Stimulated activated CD8-positive, alpha-beta memory T cell treated with anti-CD3 and anti-CD28 coated beads, Interleukin-7, amount 100 ng/mL, for 48 hours (primary cell): ENCODE data around the gene STX8.

ENCODE experiments used
- DNase-seq, 2 donors: peaks; one replicate each; pipeline ENCODE4 v3.0.0-alpha.2; 2020; ENCODE audit warnings: low read depth in 1 of 2; ENCODE audit errors: extremely low read depth in 1 of 2

Gene STX8

GRCh38 chr17:9230861-9231260 is 344.8 kb downstream of the STX8 start:
- DNase-seq = no peak

DNA sequence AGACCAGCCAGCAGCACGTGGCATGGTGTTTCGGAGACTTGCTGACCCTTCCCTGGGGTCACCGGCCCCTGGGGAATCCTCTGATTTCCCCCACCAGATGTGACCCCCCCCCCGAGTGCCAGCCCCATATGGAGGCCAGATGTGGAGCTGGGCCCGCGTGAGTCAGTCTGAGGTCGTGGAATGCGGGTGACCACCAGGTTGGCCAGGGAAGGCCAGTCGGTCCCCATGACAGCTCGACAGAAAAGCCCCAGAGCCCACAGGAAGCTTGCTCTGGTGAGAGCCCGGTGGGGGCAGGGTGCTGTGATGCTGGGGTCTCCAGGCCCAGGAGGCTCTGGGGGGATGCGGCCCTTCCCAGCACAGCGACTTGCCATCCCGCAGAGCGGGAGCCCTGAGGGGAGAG is 345.3 kb downstream of the STX8 start:
- DNase-seq = no peak

DNA sequence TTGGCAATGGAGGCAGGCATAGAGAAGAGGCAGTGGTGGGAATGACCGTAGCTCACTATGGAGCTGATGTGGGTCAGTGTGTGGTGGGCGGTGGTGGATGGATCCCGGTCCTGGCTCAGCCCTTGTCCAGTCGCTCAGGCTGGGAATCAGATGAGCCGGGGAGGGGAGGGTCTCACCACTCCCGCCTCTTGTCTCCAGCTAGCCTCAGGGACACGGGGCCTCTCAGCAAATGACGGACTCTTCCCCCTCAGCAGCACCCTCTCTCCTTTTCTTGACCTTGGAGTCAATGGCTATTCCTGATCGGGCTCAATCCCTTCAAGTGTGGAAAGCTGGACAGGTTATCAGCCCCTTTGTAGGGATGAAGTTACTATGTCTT is 345.8 kb downstream of the STX8 start:
- no peak for DNase-seq

- DNase-seq = no peak
These were observed 346.3 kb downstream of the STX8 start for GRCh38 chr17:9229160-9229825.

DNA sequence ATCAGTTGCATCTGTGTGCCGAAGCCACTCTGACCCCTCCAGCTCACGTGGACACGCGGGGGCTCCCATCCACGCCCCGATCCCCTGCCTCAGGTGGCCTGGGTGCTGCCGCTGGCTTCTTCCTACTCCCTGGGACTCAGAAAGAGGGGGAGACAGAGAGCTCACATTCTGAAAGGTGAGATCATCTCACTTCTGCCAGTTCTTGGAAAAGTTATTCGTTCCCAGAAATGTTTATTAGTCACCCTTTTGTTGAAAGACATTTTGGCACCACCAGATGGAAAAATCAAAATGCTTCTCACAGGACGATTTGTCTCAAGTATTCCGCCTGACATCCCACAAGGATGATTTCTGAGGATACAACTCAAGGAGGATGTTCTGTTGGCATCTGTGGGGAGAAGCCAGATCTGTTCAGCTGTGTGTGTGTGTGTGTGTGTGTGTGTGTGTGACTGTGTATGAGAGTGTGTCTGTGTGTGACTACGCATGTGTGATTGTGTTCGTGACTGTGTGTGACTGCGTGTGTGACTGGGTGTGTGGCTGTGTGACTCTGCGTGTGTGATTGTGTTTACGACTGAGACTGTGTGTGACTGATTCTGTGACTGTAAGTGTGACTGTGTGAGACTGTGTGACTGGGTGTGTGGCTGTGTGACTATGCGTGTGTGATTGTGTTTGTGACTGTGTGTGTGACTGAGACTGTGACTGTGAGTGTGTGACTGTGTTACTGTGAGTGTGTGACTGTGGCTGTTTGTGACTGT is 347.0 kb downstream of the STX8 start:
- no peak for DNase-seq

- no peak for DNase-seq
These were observed 347.7 kb downstream of the STX8 start for GRCh38 chr17:9227819-9228407.

GRCh38 chr17:9226794-9227135 is 348.9 kb downstream of the STX8 start:
- DNase-seq = no peak

GRCh38 chr17:9226130-9226793 is 349.4 kb downstream of the STX8 start:
- DNase-seq = no peak

DNA sequence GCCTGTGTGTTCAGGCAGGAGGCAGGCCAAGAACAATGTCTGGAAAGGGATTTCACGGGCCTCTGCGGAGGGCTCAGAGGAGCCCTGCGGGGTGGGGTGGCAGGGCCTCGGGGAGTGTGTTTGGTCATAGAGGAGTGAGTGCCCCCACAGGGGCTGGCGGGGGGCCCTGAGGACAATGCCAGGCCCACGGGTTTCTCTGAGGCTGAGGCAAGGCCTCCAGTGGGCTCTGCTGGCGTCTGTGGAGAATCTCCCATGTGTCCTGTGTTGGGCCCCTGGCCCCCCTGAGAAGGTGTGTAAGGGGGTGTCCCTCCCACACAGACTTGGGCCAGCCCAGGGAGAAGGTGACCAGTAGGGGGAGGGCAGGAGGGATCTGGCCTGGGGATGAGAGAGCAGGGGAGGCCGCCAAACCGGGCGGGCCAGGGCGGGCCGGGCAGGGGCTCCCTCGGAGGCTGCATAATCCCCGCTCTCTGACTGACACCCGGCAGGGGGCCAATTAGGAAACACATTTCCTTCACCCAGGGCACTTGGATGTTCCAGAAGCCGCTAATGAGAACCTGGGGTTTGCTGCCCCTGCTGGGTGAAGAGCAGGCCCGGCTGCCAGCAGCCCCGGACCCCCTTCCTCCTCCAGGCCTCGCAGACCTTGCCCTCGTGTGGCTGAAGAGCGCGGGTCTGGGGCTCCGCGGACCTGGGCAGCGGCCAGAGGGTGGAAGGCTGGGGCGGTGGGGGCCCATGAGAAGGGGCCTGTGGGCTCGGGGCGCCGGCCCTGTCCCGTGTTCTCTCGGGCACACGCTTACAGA is 350.1 kb downstream of the STX8 start:
- no peak for DNase-seq

DNA sequence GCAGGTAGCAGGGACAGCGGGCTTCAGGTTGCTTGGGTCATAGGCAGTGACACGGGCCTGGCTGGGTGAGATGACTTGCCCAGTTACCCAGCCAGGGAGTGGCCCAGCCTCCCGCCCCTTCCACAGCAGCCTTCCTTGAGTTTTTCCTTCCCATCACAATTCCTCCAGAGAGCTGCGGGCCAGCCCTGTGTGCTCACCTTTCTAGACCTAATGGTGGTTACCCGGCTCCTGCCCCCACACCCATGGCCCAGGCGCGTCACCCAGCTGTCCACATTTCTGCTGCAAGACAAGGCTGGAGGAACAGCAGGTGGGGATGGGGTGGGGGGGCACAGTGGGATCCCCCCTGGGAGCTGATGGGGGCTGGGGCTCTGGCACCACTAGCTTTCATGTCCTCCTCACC is 351.1 kb downstream of the STX8 start:
- no peak for DNase-seq

DNA sequence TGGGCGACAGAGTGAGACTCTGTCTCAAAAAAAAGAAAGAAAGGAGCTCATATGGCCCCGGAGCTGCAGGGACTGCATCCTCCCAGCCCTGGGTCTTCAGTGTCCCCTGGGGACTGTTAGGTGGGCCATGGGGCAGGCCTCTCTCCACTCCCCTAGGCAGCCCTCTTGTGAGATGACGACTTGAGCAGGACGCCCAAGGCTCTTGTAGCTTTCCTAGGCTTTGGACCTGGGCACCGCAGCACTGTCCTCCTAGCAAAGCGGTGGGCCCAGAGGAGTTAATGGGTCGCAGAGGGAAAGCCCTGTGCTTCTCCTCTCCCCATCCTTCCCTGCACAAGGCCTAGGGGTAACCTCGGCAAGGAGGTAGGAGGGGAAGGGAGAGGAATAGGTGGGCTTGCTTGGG is 352.1 kb downstream of the STX8 start:
- DNase-seq = no peak

DNA sequence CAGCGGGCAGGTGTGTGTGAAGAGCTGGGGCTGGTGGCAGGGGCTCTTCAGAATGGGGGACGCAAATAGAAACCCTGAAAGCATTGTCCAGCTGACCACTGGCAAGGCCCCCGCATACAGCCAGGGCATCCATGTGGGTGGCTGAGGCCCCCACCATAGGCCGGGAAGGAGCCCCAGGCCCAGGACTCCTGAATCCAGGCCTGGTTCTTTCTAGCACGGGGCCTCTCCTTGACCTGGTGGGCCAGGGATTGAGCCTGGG is 353.8 kb downstream of the STX8 start:
- no peak for DNase-seq

DNA sequence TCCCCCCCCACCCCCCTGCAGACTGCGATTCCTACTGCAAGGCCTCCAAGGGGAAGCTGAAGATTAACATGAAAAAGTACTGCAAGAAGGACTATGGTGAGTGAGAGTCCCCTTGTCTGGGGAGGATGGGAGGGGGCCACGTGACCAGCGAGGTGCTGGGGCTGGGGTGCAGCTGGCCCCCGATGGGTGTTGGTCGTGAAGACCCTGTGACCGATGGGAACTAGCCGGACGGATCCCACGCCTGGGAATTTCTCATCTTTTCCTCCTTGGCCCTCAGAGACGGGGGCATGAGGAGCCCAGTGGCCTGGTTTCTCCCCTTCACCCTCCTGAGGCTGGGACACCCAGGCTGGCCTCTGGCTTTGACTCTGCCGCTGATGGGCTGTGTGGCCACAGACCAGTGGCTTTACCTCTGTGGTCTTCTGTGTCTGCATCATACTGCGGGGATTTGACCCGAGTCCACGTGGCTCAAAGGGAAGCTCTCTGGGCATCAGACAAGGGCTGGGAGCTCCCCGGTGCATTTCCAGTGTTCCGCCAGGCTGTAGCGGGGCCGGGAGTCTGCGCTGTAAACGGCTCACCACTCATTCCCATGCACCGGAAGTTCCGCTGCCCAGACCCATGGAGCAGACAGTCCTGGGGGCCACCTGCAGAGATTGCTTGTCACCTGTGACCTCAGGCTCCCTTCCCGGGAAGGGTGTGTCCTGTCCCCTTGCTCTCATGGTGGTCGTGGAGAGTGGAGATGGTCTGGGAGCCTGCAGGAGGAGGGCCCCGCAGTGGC is 354.3 kb downstream of the STX8 start:
- DNase-seq = no peak

GRCh38 chr17:9220398-9221146 is 355.0 kb downstream of the STX8 start:
- DNase-seq = no peak

- DNase-seq = no peak
These were observed 355.8 kb downstream of the STX8 start for GRCh38 chr17:9219631-9220397.

DNA sequence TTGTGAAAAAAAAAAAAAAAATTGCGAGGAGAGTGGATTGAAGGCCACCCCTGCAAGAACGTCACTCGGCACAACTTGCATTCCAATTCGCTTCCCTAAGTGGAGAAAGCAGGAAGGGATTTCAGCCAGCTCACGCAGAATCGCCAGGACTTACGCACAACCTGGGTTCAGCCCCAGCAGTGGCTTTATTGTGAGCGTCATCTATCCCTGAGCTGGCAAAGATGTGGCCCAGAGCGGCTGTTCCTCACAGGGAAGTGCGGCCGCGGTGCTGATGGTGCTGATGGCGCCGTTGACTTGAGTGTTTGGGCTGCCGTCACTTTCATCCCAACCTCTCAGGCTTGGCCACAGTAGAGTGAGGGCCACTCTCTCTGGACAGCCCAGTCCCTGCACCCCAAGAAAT is 356.7 kb downstream of the STX8 start:
- DNase-seq = no peak

DNA sequence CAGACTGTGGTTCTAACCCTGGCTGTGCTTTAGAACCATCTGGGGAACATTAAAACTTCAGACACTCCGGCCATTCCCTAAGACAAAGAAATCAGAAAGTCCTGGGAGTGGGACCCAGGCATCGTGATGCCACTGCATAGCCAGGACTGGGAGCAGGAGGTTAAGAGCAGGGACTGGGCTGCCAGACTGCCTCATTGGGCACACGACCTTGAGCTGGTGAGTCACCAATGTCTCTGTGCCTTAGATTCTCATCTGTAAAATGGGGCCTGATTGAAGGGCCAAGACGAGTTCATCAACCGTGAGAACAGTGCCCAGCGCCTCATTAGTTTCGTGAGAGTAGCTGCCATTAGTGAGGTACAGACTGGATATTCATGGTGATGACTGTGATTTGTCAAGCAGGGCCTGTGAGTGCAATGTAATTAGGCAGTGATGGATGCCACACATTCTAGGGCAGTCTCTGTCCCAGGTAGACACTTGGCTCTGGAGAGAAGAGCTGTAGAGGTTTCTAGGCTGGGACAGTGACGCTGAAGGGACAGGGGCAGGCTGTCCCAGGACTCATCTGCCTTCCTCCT is 357.5 kb downstream of the STX8 start:
- no peak for DNase-seq

DNA sequence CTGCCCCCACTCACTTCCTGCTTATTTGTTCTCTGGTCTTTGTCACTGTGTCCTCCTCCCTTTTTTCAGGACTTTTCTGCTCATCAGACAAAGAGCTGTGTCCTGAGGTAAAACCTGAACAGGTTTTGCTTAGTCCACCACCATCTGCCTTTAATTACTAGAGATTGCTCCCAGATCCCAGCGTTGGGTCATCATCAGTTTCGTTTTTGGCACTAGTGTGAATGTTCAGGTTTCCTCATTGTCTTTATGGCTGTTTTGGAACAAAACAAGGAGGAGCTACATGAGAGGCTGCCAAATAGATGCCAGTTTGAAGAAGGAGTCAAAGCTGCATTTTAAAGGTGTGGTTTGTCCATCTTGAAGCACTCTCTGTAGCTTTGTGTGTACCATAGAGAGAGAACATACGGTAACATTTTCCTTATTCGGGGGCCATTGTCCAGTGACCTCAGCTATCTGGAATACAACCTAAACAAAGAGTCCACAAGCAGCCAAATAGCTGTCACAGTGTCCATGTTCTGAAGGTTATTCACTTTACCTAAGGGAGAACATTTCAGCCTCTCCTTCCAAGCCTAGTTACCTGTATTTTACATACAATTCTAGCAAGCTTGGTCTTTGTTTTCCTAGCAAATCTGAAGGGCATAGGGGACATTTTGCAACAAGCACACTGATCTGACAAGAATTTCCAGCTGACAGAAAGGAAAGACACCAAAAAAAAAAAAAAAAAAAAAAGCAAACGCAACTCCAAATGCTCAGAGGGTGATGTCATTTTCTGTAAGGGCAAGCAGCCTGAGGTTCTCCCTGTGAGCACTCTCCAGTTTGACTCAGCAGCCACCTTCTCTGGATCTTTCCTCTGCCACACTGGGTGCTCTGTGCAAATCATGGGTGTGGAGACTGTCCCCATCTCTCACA is 358.2 kb downstream of the STX8 start:
- no peak for DNase-seq
